ENCODE results near the gene FAM3A. TPM values are rescaled to one million over a fixed set of nuclear protein-coding genes. Genes with fewer than 3 reads are reported as not detected.

The FAM3A gene
- total and polyA plus RNA-seq, 2 of the 8 experiments (the other 6 are each of a cell fraction or from before 2014, with no cell fraction given): 16.2 to 18.6 TPM

GRCh38 chrX:154512879-154513553, 3.0 kb downstream of the FAM3A start:
- Histone ChIP-seq H3K23me2 (ENCODE audit: low read depth, low read length) (peaks cover 9% of the 10 kb centered on the region), H4K8ac (ENCODE audit: extremely low read depth, insufficient read depth, low read length) (no peak overlapping the region), H3K14ac (ENCODE audit: insufficient read length) (no peak overlapping the region), H2BK20ac (ENCODE audit: low read length) (no peak overlapping the region), H2BK15ac (ENCODE audit: low read length) (no peak overlapping the region), H3K27me3 (replicated peaks in 1 of 4; ENCODE audit: control insufficient read depth in 3 of 4, extremely low read depth in 1 of 4, insufficient read depth in 3 of 4, low read length in 3 of 4) (no peaks in the 10 kb centered on the region), H3K79me1 (ENCODE audit: low read depth, low read length) (no peaks in the 10 kb centered on the region), H3K4me3 (ENCODE audit: extremely low read depth in 1 of 4, insufficient read depth in 2 of 4, low read depth in 3 of 4, low read length in 4 of 4) (no peak overlapping the region), H3K79me2 (ENCODE audit: control insufficient read depth in 1 of 2, insufficient read depth in 2 of 2, low read length in 2 of 2) (no peaks in the 10 kb centered on the region), H3K23ac (ENCODE audit: insufficient read length) (no peak overlapping the region), H3K27ac (ENCODE audit: low read depth, low read length) (no peak overlapping the region), H3K4me2 (ENCODE audit: insufficient read depth in 1 of 2, low read depth in 2 of 2, low read length in 2 of 2) (no peak overlapping the region), H4K91ac (replicated peaks; ENCODE audit: insufficient read length, low read length) (no peak overlapping the region), H2AFZ (ENCODE audit: low read length) (no peak overlapping the region), H3K36me3 (ENCODE audit: control insufficient read depth in 2 of 4, insufficient read depth in 4 of 4, low read length in 3 of 4) (no peaks in the 10 kb centered on the region), H3K18ac (ENCODE audit: extremely low read depth, low read length) (no peak overlapping the region), H3K9me3 (ENCODE audit: insufficient read depth in 2 of 2, low read depth in 1 of 2, low read length in 1 of 2) (no peaks in the 10 kb centered on the region), H4K20me1 (replicated peaks in 1 of 2; ENCODE audit: control insufficient read depth in 1 of 2, insufficient read depth in 2 of 2, low read length in 2 of 2) (no peaks in the 10 kb centered on the region), H3K56ac (replicated peaks; ENCODE audit: insufficient read length, low read depth, low read length) (no peak overlapping the region), H2BK12ac (ENCODE audit: low read depth, low read length) (no peak overlapping the region), H3K4me1 (replicated peaks in 1 of 4; ENCODE audit: control insufficient read depth in 3 of 4, insufficient read depth in 4 of 4, low read length in 3 of 4) (peaks cover 1 to 7% (median 5%) of the 10 kb centered on the region in 4 experiments; a peak in 6 of 7 replicates), H4K5ac (ENCODE audit: insufficient read length, low read depth, low read length) (no peak overlapping the region), H3K9ac (replicated peaks in 1 of 4; ENCODE audit: extremely low read depth in 1 of 4, low read depth in 3 of 4, low read length in 3 of 4) (no peak overlapping the region), H2BK120ac (replicated peaks; ENCODE audit: low read depth, low read length) (no peak overlapping the region), H2BK5ac (ENCODE audit: low read depth, low read length) (no peak overlapping the region), H2AK5ac (ENCODE audit: low read depth, low read length) (no peak overlapping the region), H3K4ac (replicated peaks; ENCODE audit: insufficient read length, low read depth, low read length) (no peak overlapping the region)
- WGBS, 2 experiments (ENCODE audit: extremely low coverage in 1 of 2, insufficient coverage in 1 of 2, insufficient read length in 1 of 2, insufficient replicate concordance in 2 of 2, low coverage in 1 of 2, low lambda C conversion rate in 2 of 2, missing lambda C conversion rate in 1 of 2): 96% methylated on average over 7 of the region's 16 CpGs; no CpG with 5 or more reads in 1 of the 2 experiments
- POLR2A ChIA-PET (ENCODE audit: partially characterized antibody): no interaction called here
- FAIRE-seq (no peak), DNase-seq (ENCODE audit: low read depth in 1 of 2, low spot score in 2 of 2) (no peak)
- TF ChIP-seq SIRT6 (IDR thresholded peaks at IDR 0.05; ENCODE audit: low read length): no peak
- no peak for TF ChIP-seq SP1 (IDR thresholded peaks at IDR 0.05; ENCODE audit: low read depth, low read length)
- CTCF ChIA-PET (ENCODE audit: partially characterized antibody): no interaction called here

Data from H1 (cell line).